HL-60 (cell line): ENCODE results near the gene EVI5L.

Experiments used
- DNase-seq, 2 experiments: peaks; one replicate each; pipeline ENCODE4 v3.0.0-alpha.2; 2010 to 2020; ENCODE audit warnings: low read depth in 1 of 2, low spot score in 1 of 2
- H3K27ac ChIP-seq: fragments of 250-450 bp; sonication (Bioruptor Pico); replicated peaks from 2 replicates; pipeline ENCODE4 v1.5.1; 2020; ENCODE audit warnings: mild to moderate bottlenecking, moderate library complexity
- H3K27me3 ChIP-seq: fragments of 250-450 bp; sonication (Bioruptor Pico); 2 replicates; pipeline ENCODE4 v1.5.1; 2021; ENCODE audit warnings: mild to moderate bottlenecking, moderate library complexity; ENCODE audit not compliant: insufficient read depth, poor library complexity, severe bottlenecking
- H3K4me3 ChIP-seq: replicated peaks from 2 replicates; pipeline ENCODE4 v1.5.1; 2011; ENCODE audit warnings: mild to moderate bottlenecking, control low read depth, low read length; ENCODE audit not compliant: insufficient read depth
- GABPA ChIP-seq: IDR thresholded peaks from 2 replicates; pipeline ENCODE4 v1.6.1; 2012; ENCODE audit warnings: low read depth
- POLR2AphosphoS5 ChIP-seq: IDR thresholded peaks from 2 replicates; pipeline ENCODE4 v1.6.1; 2012; ENCODE audit warnings: low read depth
- SPI1 ChIP-seq: IDR thresholded peaks from 2 replicates; pipeline ENCODE4 v1.6.1; 2012; ENCODE audit warnings: low read depth, mild to moderate bottlenecking, borderline replicate concordance
- TF ChIP-seq, protein P1 (sequence below): IDR thresholded peaks from one replicate; pipeline ENCODE4 v1.5.1; 2011; ENCODE audit warnings: low read length, control low read depth, inconsistent platforms; ENCODE audit not compliant: insufficient read depth
- TF ChIP-seq, protein P2 (sequence below): IDR thresholded peaks from 2 replicates; pipeline ENCODE4 v1.6.1; 2012; ENCODE audit warnings: low read depth; ENCODE audit not compliant: insufficient replicate concordance

The EVI5L gene

DNA sequence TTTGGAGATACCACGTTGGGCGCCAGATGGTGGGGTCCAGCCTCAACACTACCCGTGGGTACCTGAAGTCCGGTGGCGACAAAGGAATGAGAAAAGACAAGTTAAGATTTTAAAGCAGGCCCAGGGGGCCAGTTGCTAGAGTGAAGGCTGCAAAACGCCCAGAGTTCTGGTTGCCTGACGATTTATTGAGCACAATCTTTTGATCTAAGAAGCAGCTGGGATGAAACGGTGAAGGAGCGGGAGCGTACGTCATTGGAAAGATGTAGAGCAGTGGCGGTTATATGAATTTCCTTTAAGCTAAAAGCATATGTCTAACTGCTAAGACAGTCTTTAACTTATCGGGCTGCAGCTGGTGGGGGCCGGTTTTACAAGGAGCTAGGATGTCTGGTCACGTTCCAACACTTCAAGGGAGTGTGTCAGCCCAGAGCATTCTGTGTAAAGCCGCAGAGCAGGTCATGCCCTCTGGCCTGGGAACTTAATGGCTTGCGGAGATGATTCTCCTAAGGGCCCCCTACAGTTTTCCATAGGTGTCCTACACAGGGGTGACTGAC is 28.9 kb upstream of the EVI5L start:
- no peak overlapping the region for H3K4me3 ChIP-seq
- no peak for DNase-seq
- TF ChIP-seq POLR2AphosphoS5 (no peak), SPI1 (no peak), GABPA (no peak)
- TF ChIP-seq, protein P1, sequence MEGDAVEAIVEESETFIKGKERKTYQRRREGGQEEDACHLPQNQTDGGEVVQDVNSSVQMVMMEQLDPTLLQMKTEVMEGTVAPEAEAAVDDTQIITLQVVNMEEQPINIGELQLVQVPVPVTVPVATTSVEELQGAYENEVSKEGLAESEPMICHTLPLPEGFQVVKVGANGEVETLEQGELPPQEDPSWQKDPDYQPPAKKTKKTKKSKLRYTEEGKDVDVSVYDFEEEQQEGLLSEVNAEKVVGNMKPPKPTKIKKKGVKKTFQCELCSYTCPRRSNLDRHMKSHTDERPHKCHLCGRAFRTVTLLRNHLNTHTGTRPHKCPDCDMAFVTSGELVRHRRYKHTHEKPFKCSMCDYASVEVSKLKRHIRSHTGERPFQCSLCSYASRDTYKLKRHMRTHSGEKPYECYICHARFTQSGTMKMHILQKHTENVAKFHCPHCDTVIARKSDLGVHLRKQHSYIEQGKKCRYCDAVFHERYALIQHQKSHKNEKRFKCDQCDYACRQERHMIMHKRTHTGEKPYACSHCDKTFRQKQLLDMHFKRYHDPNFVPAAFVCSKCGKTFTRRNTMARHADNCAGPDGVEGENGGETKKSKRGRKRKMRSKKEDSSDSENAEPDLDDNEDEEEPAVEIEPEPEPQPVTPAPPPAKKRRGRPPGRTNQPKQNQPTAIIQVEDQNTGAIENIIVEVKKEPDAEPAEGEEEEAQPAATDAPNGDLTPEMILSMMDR, result no peak
- TF ChIP-seq, protein P2, sequence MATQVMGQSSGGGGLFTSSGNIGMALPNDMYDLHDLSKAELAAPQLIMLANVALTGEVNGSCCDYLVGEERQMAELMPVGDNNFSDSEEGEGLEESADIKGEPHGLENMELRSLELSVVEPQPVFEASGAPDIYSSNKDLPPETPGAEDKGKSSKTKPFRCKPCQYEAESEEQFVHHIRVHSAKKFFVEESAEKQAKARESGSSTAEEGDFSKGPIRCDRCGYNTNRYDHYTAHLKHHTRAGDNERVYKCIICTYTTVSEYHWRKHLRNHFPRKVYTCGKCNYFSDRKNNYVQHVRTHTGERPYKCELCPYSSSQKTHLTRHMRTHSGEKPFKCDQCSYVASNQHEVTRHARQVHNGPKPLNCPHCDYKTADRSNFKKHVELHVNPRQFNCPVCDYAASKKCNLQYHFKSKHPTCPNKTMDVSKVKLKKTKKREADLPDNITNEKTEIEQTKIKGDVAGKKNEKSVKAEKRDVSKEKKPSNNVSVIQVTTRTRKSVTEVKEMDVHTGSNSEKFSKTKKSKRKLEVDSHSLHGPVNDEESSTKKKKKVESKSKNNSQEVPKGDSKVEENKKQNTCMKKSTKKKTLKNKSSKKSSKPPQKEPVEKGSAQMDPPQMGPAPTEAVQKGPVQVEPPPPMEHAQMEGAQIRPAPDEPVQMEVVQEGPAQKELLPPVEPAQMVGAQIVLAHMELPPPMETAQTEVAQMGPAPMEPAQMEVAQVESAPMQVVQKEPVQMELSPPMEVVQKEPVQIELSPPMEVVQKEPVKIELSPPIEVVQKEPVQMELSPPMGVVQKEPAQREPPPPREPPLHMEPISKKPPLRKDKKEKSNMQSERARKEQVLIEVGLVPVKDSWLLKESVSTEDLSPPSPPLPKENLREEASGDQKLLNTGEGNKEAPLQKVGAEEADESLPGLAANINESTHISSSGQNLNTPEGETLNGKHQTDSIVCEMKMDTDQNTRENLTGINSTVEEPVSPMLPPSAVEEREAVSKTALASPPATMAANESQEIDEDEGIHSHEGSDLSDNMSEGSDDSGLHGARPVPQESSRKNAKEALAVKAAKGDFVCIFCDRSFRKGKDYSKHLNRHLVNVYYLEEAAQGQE, result no peak
- H3K27me3 ChIP-seq, result no peaks in the 10 kb centered on the region
- no peak overlapping the region for H3K27ac ChIP-seq

DNA sequence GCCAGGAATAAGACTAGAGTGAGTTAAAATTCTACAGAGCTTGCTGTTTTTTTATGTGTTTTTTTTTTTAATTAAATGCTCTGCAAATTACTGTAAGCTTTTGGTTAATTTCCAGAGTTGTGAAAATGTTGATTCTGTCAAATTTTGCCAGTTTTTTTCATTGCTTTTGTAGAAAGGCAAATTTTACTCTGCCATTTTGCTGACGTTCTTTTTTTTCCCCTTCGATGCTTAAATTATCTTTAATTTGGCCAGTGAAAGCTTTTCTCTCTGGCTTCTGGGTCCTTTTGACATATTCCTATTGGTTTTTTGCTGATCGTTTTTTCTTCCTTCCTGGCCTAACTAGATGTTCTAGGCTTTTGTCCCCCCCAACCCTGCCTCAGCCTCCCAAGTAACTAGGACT is 23.8 kb upstream of the EVI5L start:
- Histone ChIP-seq H3K27ac (no peak overlapping the region), H3K27me3 (no peaks in the 10 kb centered on the region), H3K4me3 (no peak overlapping the region)
- DNase-seq, result no peak
- no peak for TF ChIP-seq POLR2AphosphoS5
- TF ChIP-seq, protein P1, result no peak
- TF ChIP-seq, protein P2, result no peak
- no peak for TF ChIP-seq SPI1
- no peak for TF ChIP-seq GABPA

DNA sequence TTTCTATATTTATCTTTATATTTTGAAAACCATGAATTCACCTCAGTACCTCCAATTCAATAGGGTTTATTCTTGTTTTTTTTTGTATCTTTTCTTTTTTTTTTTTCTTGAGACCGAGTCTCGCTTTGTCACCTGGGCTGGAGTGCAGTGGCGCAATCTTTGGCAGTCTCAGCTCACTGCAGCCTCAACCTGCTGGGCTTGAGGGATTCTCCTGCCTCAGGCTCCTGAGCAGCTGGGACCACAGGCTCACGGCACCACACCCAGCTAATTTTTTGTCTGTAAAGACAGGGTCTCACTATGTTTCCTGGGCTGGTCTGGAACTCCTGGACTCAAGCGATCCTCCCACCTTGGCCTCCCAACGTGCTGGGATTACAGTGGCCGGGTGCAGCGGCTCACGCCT is 23.1 kb upstream of the EVI5L start:
- DNase-seq, result no peak
- TF ChIP-seq, protein P2, result no peak
- TF ChIP-seq SPI1, result no peak
- no peak for TF ChIP-seq POLR2AphosphoS5
- TF ChIP-seq, protein P1, result no peak
- TF ChIP-seq GABPA, result no peak
- Histone ChIP-seq H3K4me3 (no peak overlapping the region), H3K27me3 (no peaks in the 10 kb centered on the region), H3K27ac (no peak overlapping the region)
